Gastroesophageal sphincter (tissue), 4 donors: ENCODE measurements around the gene SAP30L. TPM values are rescaled to one million over a fixed set of nuclear protein-coding genes. Genes with fewer than 3 reads are reported as not detected.

Source experiments
- ATAC-seq: fragments of 150-250 bp; one replicate; pipeline ENCODE4 v1.9.1; 2016; ENCODE audit warnings: mild to moderate bottlenecking, moderate library complexity
- H3K27ac ChIP-seq, 4 donors: fragments of 200-600 bp; sonication (generic) in 3 of 4; 1 replicate in 3 of 4; 2 replicates in 1 of 4; pipeline ENCODE4 v1.5.1; 2016 to 2019
- H3K27me3 ChIP-seq: fragments of 200-600 bp; sonication (generic); one replicate; pipeline ENCODE4 v1.5.1; 2019
- H3K36me3 ChIP-seq, 2 donors: fragments of 200-600 bp; sonication (generic); one replicate each; pipeline ENCODE4 v1.5.1; 2019; ENCODE audit warnings: control low read depth in 1 of 2
- H3K4me1 ChIP-seq, 3 donors: fragments of 200-600 bp; sonication (generic); 1 replicate in 2 of 3; 2 replicates in 1 of 3; pipeline ENCODE4 v1.5.1; 2016 to 2019; ENCODE audit warnings: control low read depth in 2 of 3
- H3K4me3 ChIP-seq, 2 donors: fragments of 200-600 bp; sonication (generic); one replicate each; pipeline ENCODE4 v1.5.1; 2019; ENCODE audit warnings: mild to moderate bottlenecking in 1 of 2, moderate library complexity in 1 of 2
- H3K9me3 ChIP-seq, 3 donors: fragments of 200-600 bp; sonication (generic); one replicate each; pipeline ENCODE4 v1.5.1; 2017 to 2019; ENCODE audit warnings: control low read depth in 2 of 3
- CTCF ChIP-seq, 4 experiments: fragments of 200-600 bp in 2 of 4; fragments of 450-650 bp in 2 of 4; sonication (generic) in 1 of 4; IDR thresholded peaks; one replicate each; pipeline ENCODE4 v1.5.1; 2017 to 2019; ENCODE audit warnings: antibody characterized with exemption in 4 of 4, mild to moderate bottlenecking in 2 of 4, moderate library complexity in 2 of 4
- EP300 ChIP-seq: sonication (generic); formaldehyde crosslinking; IDR thresholded peaks from one replicate; pipeline ENCODE4 v1.6.1; 2017; ENCODE audit warnings: antibody characterized with exemption, mild to moderate bottlenecking
- POLR2A ChIP-seq, 2 donors: fragments of 450-650 bp; IDR thresholded peaks; one replicate each; pipeline ENCODE4 v1.6.1; 2017; ENCODE audit warnings: antibody characterized with exemption in 2 of 2, mild to moderate bottlenecking in 2 of 2, moderate library complexity in 1 of 2
- POLR2AphosphoS5 ChIP-seq: sonication (generic); formaldehyde crosslinking; IDR thresholded peaks from one replicate; pipeline ENCODE4 v1.6.1; 2017; ENCODE audit warnings: antibody characterized with exemption
- WGBS, 2 donors: methylation state at CpG; one replicate each; pipeline ENCODE4 v1.1.5; 2018; ENCODE audit warnings: low coverage in 1 of 2; 5-methylcytosine and 5-hydroxymethylcytosine counted together
- total RNA-seq, 4 donors: library from RNA; depleted of rRNA; stranded (reverse); fragments of >200 nt; gene quantifications; one replicate each; pipeline ENCODE4 v1.1.0, GENCODE V29; 2016

SAP30L gene
- total RNA-seq, 4 donors from 2014 or later = 37.4 to 88.3 (median 68.8) TPM

GRCh38 chr5:154418344-154418820 is 27.4 kb upstream of the SAP30L start:
- no peak for TF ChIP-seq EP300
- no peak for TF ChIP-seq POLR2A (IDR thresholded peaks at IDR 0.05)
- no peak for TF ChIP-seq CTCF (IDR thresholded peaks at IDR 0.05)
- no peak for TF ChIP-seq POLR2AphosphoS5
- Histone ChIP-seq H3K36me3 (peaks cover 0 to 64% of the 10 kb centered on the region in 2 donors), H3K4me3 (no peak overlapping the region), H3K27me3 (no peaks in the 10 kb centered on the region), H3K9me3 (no peaks in the 10 kb centered on the region), H3K27ac (no peak overlapping the region), H3K4me1 (no peaks in the 10 kb centered on the region)
- 90% methylated on average over 4 of the region's 5 CpGs; no CpG with 5 or more reads in 1 of the 2 donors for WGBS, 2 donors
- no peak for ATAC-seq

GRCh38 chr5:154419236-154419635 is 26.6 kb upstream of the SAP30L start:
- TF ChIP-seq POLR2A (IDR thresholded peaks at IDR 0.05) (no peak), CTCF (IDR thresholded peaks at IDR 0.05) (no peak), EP300 (no peak), POLR2AphosphoS5 (no peak)
- WGBS, 2 donors = 80% methylated on average over 2 of the region's 7 CpGs; no CpG with 5 or more reads in 1 of the 2 donors
- H3K4me3 ChIP-seq = no peak overlapping the region
- no peaks in the 10 kb centered on the region for H3K27me3 ChIP-seq
- no peaks in the 10 kb centered on the region for H3K4me1 ChIP-seq
- H3K36me3 ChIP-seq = peaks cover 0 to 62% of the 10 kb centered on the region in 2 donors
- H3K9me3 ChIP-seq = no peaks in the 10 kb centered on the region
- ATAC-seq = no peak
- no peak overlapping the region for H3K27ac ChIP-seq

- Histone ChIP-seq H3K27ac (no peak overlapping the region), H3K36me3 (peaks cover 0 to 39% of the 10 kb centered on the region in 2 donors), H3K9me3 (no peaks in the 10 kb centered on the region), H3K4me3 (no peak overlapping the region), H3K4me1 (no peaks in the 10 kb centered on the region), H3K27me3 (no peaks in the 10 kb centered on the region)
- 40 to 60% methylated on average over 1 of the region's 1 CpG for WGBS, 2 donors
- TF ChIP-seq CTCF (IDR thresholded peaks at IDR 0.05) (no peak), EP300 (no peak), POLR2A (IDR thresholded peaks at IDR 0.05) (no peak), POLR2AphosphoS5 (no peak)
- ATAC-seq = no peak
Measured at GRCh38 chr5:154421868-154422267, 23.9 kb upstream of the SAP30L start.

GRCh38 chr5:154422298-154422697 is 23.5 kb upstream of the SAP30L start:
- Histone ChIP-seq H3K27ac (no peak overlapping the region), H3K4me3 (no peak overlapping the region), H3K4me1 (no peaks in the 10 kb centered on the region), H3K27me3 (no peaks in the 10 kb centered on the region), H3K9me3 (no peaks in the 10 kb centered on the region), H3K36me3 (peaks cover 0 to 35% of the 10 kb centered on the region in 2 donors)
- WGBS, 2 donors = 76 to 79% methylated on average over 2 of the region's 2 CpGs
- no peak for ATAC-seq
- TF ChIP-seq CTCF (IDR thresholded peaks at IDR 0.05) (no peak), POLR2AphosphoS5 (no peak), EP300 (no peak), POLR2A (IDR thresholded peaks at IDR 0.05) (no peak)

GRCh38 chr5:154428208-154428607 is 17.6 kb upstream of the SAP30L start:
- Histone ChIP-seq H3K27ac (no peak overlapping the region), H3K36me3 (peaks cover 0 to 9% of the 10 kb centered on the region in 2 donors), H3K9me3 (no peaks in the 10 kb centered on the region), H3K4me1 (no peaks in the 10 kb centered on the region), H3K4me3 (no peak overlapping the region), H3K27me3 (no peaks in the 10 kb centered on the region)
- TF ChIP-seq POLR2A (IDR thresholded peaks at IDR 0.05) (no peak), CTCF (IDR thresholded peaks at IDR 0.05) (no peak), EP300 (no peak)
- 92 to 94% methylated on average over 3 of the region's 3 CpGs for WGBS, 2 donors
- no peak for ATAC-seq
